NCI-H128 (cell line): Measurements from ENCODE around the gene LINGO3.
"Not testable (repeated sequence)": the region's sequence is repeated elsewhere in the genome, so short reads cannot be mapped to it uniquely, and the experiment has no call there.

ENCODE experiments used
- DNase-seq: peaks from one replicate; lab custom pipeline; 2025; ENCODE audit not compliant: unreplicated experiment; lab: John Stamatoyannopoulos, UW

The LINGO3 gene, protein sequence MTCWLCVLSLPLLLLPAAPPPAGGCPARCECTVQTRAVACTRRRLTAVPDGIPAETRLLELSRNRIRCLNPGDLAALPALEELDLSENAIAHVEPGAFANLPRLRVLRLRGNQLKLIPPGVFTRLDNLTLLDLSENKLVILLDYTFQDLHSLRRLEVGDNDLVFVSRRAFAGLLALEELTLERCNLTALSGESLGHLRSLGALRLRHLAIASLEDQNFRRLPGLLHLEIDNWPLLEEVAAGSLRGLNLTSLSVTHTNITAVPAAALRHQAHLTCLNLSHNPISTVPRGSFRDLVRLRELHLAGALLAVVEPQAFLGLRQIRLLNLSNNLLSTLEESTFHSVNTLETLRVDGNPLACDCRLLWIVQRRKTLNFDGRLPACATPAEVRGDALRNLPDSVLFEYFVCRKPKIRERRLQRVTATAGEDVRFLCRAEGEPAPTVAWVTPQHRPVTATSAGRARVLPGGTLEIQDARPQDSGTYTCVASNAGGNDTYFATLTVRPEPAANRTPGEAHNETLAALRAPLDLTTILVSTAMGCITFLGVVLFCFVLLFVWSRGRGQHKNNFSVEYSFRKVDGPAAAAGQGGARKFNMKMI

DNA sequence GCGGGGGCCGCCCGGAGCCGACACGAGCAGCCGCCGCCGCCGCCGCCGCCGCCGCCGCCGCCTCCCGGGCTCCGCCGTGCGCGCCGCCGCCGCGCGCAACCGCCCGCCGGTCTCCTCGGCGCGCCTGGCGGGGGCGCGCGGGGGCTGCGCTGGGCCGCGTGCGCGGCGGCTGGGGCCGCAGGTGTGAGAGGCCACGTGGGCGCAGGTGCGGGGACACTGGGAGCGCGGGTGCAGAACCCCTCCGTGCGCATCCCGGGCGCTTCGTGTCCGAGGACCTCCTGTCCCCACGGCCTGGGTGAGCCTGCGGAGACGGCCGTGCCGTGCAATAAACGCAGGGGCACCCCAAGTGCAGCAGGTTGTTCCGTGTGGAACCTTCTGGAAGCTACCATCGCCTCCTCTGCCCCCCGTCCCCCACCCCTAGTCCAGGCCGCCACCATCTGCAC lies at the start of gene LINGO3:
Gene LINGO3, minus strand, starts transcription at position 41 of the 443 bp plus-strand sequence. CDS start 16,378 bp downstream, outside the sequence.
- no peak for DNase-seq

DNA sequence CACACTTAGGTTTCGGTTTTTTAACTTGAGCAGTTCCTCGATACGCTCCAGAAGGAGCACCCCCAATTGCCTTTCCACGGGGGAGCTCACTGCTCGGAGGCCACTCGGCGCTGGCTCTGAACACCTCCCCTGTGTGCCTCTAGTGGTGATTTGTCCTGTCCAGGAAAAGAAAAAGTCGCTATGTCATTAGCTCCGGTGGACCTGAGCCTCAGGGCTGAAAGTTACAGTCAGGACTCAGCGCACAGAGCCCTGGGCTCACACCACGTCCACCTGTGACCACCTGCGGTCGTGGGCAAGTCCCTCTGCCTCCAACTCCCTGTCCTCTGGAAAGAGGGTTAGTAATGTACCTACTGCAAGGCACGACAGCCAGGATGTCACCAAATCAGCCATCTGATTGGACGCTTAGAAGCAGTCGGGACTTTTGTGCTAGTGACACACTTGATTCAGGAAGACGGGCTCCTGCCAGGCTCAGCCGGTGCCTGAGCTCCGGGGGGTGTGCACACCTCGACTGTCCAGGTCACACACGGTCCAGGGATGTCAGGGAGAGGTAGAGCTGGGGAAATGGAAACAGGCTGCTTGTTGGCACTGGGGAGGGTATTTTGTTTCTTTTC lies 48.2 kb upstream of the LINGO3 start:
- no peak for DNase-seq

DNA sequence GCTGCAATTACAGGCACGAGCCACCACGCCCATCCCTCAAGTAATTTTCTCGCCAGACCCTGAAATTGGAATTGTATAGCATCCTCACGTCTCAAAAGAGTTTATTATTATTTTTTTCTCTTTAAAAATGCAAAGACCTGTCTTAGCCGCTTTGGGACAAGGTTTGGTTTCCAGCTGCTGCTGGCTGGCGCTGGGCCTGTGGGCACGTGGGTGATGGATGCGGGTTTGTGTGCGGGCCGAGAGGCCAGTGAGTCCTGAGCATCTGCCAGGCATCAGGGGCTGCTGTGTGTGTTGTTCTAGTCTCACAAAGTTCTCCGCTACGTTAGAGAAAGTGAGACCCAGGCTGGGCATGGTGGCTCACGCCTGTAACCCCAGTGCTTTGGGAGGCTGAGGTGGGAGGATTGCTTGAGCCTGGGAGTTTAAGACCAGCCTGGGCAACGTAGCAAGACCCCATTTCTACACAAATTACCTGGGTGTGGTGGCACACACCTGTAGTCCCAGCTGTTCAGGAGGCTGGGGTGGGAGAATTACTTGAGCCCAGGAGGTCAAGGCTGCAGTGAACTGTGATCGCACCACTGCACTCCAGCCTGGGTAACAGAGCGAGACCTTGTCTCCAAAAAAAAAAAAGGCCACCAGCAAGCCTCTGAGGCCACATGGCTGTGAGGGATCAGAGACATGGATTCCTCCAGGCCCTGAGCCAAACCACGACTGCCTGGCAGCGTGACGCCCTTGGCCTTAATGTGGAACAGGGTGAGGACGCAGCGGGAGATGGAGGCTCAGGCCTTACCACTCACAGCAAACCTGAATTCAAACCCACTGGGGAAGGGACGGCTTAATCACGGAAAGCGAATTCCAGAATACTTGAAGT lies 47.4 kb upstream of the LINGO3 start:
- DNase-seq, result no peak

DNA sequence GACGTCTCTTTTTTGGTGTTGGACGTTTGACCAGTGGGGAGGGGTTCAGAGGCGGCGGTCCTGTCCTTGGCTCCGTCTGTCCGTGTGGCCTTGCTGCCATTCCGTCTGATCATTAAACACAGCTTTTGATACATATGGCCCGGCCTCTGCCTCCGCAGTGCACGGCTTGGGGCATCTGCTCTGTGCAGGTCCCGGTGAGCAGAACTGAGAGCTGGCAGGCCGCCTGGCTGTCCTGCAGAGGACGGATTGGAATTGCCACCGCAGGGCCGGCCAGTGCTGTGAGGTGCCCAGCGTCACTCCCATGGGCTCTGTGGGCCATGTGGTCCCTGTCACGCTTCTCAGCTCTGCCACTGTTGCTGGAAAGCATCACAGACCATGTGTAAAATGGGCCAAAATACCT lies 46.7 kb upstream of the LINGO3 start:
- no peak for DNase-seq

DNA sequence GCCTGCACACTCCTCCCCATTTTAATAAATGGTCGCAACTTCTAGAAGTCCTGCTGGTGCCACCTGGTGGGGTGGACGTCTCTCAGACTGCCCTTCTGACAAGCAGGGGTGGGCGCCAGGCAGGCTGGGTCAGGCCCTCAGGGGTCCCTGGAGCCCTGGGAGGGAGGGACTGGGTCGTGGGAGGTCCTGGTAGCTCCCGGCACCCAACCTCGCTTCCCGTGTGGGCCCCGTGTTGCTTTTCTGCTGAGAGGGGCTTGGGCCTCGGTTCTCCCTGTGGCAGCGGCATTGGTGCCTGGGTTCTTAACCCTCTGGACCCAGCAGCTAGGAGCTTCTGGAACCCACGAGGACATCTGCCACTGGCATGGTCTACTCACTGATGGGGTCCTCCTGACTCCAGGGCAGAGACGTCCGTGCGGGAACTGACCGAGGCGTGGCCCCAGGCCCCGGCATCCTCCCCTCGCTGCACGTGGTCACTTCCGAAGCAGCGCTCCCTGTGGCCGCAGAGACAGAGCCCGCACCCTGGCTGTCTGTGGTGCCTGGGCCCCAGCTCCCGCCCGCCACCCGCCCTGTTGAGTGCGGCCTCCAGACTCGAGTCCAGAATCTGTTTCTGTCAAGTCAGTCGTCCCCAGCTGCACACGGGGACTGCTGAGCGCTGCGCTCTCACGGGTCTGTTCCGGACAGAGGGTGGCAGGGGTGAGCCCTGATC lies 46.1 kb upstream of the LINGO3 start:
- no peak for DNase-seq

DNA sequence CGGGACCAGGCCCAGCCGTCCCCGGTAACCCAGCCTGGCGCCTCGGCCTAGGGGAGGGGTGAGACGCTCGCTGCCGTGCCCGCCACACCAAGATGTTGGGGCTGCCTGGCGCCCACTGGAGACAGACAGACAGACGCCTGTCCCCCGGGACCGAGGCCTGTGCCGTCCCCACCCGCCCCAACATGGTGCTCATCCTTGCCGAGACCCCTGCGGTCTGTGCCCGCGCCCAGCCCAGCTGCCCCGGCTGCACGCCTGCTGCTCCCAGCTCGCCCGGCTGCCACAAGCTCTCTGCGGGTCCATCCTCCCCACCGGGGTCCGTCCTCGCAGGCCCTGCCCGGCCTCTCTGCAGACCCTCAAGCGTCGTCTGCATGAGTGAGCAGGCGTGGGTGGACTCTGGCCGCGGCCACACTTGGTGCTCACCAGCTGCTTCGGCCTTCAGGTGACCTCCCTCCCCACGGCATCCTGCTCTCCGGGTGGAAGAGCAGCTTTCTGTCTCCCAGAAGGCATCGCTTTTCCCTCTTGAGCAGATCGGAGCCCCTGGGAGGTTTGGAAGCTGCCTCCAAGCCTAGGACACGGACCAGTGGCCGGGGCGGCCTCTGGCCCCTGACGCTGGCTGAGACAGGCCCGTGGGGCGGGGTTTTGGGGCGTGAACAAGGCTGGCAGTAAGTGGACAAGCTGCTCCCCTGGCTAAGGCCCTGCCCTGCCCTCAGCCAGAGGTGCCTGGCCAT lies 45.4 kb upstream of the LINGO3 start:
- DNase-seq, result no peak

DNA sequence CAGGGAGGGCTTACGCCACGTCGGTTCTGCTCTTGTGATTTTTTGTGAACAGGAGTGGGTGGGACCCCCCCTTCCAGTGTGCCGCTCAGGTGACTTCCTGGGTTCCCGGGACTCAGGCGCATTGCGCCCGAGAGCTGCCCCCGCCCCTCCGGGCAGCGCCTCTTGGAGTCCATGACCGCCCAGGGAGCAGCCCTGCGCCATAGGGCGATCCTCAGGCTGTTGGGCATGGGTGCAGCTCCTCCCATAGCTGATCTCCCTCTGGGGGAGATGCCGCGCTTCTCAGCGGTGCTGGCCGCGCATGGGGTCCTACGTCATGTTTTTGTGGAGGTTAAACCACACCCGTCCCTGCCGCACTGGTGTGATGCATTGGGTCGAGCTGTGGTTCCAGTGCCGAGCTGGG lies 44.2 kb upstream of the LINGO3 start:
- no peak for DNase-seq

DNA sequence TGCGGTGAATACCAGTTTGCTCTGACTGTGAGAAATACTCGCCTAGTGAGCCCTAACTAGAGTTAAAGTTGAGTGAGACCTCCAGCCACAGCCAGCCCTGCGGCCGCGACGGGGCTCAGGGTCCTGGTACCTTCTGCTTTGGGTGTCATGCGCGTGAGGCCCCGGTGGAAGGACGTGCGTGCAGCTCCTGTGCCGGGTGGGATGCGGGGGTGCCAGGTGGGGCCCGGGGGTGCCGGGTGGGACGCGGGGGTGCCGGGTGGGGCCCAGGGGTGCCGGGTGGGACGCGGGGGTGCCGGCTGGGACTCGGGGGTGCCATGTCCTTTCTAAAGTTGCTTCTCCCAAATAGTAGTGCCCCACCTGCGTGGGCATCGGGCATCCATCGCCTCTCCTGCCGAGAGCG lies 43.6 kb upstream of the LINGO3 start:
- no peak for DNase-seq

DNA sequence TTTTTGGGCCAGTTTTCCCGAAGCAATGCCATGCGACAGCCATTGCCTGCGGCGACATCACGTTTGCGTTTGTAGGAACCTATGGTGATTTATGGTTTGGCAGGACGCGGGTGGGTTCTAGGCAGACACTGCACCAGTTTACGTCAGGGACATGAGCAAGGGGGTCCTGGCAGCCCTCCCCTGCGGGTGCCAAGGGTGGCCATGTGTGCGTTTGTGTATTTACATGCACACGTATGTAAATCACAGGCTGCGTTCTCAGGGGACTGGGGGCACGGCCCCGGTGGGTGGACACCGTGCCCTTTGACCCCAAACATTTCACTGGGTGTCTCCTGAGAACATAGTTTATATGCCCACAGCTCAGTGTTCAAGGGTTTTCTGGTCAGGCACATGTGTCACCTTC lies 42.7 kb upstream of the LINGO3 start:
- DNase-seq, result no peak

DNA sequence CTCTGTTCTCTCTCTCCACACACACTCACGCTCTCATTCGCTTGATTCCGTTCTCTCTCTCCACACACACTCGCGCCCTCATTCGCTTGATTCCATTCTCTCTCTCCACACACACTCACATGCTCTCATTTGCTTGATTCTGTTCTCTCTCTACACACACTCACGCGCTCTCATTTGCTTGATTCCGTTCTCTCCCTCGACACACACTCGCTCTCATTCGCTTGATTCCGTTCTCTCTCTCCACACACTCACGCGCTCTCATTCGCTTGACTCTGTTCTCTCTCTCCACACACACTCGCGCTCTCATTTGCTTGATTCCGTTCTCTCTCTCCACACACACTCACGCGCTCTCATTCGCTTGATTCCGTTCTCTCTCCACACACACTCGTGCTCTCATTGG lies 41.9 kb upstream of the LINGO3 start:
- not testable (repeated sequence) for DNase-seq

DNA sequence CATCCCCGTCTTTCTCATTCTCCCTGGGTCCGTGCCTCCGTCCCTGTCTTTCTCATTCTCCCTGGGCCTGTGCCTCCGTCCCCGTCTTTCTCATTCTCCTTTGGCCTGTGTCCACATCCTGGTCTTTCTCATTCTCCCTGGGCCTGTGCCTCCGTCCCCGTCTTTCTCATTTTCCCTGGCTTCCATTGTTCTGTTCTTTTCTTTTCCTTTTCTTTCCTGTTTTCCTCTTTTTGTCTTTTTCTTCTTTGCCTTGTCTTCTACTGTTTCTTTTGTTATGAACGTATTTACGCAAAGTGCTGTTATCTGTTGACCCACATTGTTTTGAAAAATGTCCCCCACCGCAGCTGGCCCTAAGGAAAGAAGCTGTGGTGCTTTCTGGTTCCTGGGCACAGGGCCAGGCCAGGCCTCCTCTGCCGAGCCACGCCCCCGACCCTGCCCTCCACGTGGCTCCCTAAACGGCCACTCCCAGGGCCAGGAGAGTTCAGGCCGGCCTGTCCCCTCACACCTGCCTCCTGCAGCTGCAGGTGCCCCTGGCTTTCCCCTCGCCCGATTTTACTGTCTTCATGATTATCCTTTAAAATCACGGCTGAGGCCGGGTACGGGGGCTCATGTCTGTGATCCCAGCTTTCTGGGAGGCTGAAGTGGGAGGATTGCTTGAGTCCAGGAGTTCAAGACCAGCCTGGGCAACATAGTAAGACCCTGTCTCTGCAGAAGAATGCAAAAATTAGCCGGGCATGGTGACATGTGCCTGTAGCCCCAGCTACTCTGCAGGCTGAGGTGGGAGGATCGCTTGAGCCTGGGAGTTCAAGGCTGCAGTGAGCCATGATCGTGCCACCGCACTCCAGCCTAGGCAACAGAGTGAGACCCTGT lies 38.1 kb upstream of the LINGO3 start:
- no peak for DNase-seq

DNA sequence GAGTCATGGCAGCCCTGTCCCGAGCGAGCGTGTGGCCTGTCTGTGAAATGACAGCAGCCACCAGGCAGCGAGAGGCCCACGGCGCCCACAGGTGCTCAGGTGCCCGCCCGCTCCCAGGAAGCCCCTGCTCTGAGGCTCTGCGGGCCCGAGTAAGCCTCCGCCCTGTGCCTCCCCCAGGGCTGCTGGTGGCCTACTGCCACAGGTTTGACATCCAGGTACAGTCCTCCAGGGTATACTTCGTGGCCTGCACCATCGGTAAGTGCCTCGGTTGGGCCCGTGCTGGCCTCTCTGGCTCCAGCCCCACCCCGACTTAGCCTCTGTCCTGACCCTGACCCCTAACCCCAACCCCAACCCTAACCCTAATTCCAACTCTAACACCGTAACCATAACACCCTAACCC lies 37.1 kb upstream of the LINGO3 start:
- DNase-seq, result no peak

DNA sequence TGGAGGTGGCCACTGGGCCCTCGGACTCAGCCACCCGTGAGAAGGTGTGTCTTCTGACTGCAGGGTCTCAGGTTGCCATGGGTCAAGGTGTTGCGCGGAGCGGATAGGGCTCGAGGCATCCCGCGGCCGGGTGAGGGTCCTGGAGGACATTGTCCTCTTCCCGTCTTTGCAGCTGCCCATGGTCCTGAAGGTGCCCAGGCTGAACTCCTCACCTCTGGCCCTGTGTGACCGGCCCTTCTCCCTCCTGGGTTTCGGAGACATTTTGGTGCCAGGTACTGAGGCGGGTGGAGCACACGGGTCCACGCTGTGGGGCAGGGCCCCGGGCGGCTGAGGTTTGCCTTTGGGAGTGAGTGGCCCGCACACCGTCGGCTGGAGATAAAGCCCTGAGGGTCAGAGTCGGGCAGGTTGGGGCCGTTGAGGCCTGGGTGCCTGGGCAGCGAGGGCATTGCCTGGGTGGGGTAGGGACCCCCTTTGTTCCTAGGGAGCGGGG lies 36.5 kb upstream of the LINGO3 start:
- no peak for DNase-seq

DNA sequence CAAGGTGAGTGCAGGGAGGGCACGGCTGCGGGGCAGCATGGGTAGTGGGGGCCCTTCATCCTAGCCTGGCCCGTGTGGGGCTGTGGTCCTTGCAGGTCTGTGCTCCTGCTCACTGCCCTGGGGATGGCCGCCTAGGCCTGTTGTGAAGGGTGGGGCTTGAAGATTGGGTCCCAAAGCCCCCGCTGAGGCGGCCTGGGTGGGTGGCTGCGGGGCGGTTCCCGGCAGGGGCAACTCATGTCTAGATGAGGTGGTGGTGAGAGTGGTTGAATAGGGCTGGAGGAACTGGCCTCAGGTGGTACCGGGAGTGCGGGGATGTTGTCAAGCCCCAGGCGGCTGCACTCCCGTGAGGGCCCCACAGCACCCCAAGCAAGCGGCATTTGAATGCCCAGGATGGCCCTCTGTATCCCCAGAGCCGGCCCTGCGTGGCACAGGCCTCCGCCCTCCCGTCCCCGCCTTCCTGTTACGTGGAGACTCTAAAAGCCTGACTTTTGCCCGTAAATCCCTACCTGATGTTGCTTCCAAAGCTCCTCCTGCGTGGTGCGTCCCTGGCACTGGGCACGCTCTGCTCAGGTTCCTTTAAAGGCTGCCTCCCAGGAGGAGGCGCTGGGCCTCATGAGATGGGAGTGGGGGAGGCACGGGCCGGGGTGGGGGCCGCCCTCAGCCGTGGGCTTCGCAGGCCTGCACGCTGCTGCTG lies 35.5 kb upstream of the LINGO3 start:
- DNase-seq, result no peak

DNA sequence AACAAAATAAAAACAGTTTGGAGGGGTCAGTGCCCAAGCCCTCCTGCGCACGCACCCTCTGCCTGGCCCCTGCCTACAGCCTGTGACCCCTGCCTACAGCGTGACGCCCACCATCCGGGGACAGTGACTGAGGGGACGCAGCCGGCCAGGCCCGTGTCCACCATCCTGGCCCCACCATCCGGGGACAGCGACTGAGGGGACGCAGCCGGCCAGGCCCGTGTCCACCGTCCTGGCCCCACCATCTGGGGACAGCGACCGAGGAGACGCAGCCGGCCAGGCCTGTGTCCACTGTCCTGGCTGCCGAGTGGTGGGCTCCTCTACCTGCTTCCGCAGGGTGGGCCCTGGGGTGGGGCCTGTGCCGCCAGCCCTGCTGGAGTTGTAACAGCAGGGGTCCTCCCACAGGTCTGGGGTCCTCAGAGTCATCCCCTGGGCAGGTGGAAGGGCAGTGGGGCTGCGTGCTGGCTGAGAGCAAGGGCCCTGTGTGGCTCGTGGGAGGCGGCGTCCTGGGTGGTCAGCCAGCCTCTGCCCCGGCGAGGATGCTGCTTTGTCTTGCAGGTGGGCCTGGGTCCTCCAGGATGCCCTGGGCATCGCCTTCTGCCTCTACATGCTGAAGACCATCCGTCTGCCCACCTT lies 34.8 kb upstream of the LINGO3 start:
- DNase-seq, result no peak

DNA sequence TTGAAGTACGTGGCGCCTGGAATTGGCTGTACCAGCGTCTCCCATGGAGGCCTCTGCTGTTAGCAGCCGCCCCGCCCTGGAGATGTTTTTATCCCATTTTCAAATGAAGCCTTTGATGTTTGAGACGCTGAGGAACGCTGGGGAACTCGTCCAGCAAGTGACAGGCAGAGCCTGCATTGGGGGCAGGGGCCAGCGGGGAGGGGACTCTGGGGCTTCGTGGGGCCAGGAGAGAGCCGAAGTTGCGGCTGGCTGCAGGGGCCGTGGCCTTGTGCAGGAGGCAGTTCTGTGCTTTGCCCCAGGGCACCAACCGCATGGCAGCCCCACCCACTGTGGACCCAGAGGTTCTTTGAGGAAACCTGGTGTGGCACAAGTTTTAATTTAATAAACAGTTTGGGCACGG lies 34.0 kb upstream of the LINGO3 start:
- DNase-seq, result no peak

DNA sequence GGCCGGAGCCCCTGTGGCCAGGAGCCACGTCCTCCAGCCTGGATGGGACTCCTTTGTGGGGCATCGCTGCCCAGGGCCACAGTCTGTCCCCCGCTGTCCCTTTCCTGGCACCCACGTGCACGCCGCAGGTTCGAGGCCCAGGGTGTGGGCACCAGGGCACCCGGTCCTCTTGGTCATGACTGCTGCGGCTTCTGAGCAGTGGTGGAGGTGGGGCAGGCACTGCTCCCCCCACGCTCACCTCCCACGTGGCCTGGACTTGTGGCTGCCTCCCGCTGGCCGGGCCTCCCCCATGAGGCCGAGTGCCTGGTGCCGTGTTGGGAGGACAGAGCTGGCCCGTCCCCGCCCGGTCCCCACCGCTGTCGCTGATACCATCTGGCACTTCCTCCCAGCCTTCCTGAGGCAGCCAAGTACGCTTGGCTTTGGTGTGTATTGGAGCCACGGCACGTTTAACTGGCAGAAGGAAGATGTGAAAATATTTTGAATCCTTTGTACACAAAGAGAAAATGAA lies 33.3 kb upstream of the LINGO3 start:
- no peak for DNase-seq
